Upper lobe of left lung (tissue), 6 donors: ENCODE data around the gene RNF114. TPM values are rescaled to one million over a fixed set of nuclear protein-coding genes. Genes with fewer than 3 reads are reported as not detected.

Experiments
- ATAC-seq, 2 donors: fragments of 200-7000 bp; cut with Tn5 transposase; one replicate each; pipeline ENCODE4 v1.9.1; 2022; ENCODE audit warnings: mild to moderate bottlenecking in 2 of 2, moderate library complexity in 2 of 2; ENCODE audit not compliant: low FRiP score in 2 of 2
- DNase-seq, 2 donors: peaks; one replicate each; pipeline ENCODE4 v3.0.0-alpha.2; 2019 to 2020
- H3K27ac ChIP-seq, 4 donors: fragments of 200-600 bp; sonication (generic); one replicate each; pipeline ENCODE4 v1.5.1; 2016 to 2019
- H3K27me3 ChIP-seq, 4 donors: fragments of 200-600 bp; sonication (generic); one replicate each; pipeline ENCODE4 v1.5.1; 2017 to 2019
- H3K36me3 ChIP-seq, 4 donors: fragments of 200-600 bp; sonication (generic); one replicate each; pipeline ENCODE4 v1.5.1; 2016 to 2019
- H3K4me1 ChIP-seq, 4 donors: fragments of 200-600 bp; sonication (generic); one replicate each; pipeline ENCODE4 v1.5.1; 2018 to 2019
- H3K4me3 ChIP-seq, 4 donors: fragments of 200-600 bp; sonication (generic); one replicate each; pipeline ENCODE4 v1.5.1; 2017 to 2019; ENCODE audit warnings: mild to moderate bottlenecking in 2 of 4, moderate library complexity in 1 of 4
- H3K9me3 ChIP-seq, 4 donors: fragments of 200-600 bp; sonication (generic); one replicate each; pipeline ENCODE4 v1.5.1; 2018 to 2019
- EP300 ChIP-seq, 4 donors: sonication (generic); formaldehyde crosslinking; IDR thresholded peaks; one replicate each; pipeline ENCODE4 v1.5.1; 2017; ENCODE audit warnings: antibody characterized with exemption in 4 of 4, control low read depth in 2 of 4
- POLR2A ChIP-seq, 4 donors: fragments of 450-650 bp; IDR thresholded peaks; one replicate each; pipeline ENCODE4 v1.5.1; 2016 to 2017; ENCODE audit warnings: antibody characterized with exemption in 4 of 4, mild to moderate bottlenecking in 2 of 4
- POLR2AphosphoS5 ChIP-seq, 2 donors: sonication (generic); formaldehyde crosslinking; IDR thresholded peaks; one replicate each; pipeline ENCODE4 v1.5.1; 2017; ENCODE audit warnings: antibody characterized with exemption in 2 of 2
- WGBS, 2 donors: methylation state at CpG; one replicate each; pipeline ENCODE4 v1.1.5; 2017 to 2018; 5-methylcytosine and 5-hydroxymethylcytosine counted together
- total RNA-seq, 6 donors: library from RNA; depleted of rRNA in 4 of 6; stranded (reverse); fragments of >200 nt in 4 of 6; gene quantifications; one replicate each; pipeline versions ENCODE4 v1.1.0 to v1.2.1, GENCODE V29; 2016 to 2021
- TF ChIP-seq, protein P1 (sequence below), 6 experiments: fragments of 450-650 bp in 4 of 6; fragments of 200-600 bp in 2 of 6; sonication (generic) in 2 of 6; IDR thresholded peaks; one replicate each; pipeline ENCODE4 v1.5.1; 2016 to 2019; ENCODE audit warnings: antibody characterized with exemption in 6 of 6
- donor health status: DM: no; HTN: no; CAD: no; lungs with moderate emphysema.
- donor health status: DM: no; HTN: yes; CAD: no; lungs with severe emphysema.

RNF114 gene
- total RNA-seq, 6 donors from 2014 or later: 72.4 to 248 (median 173) TPM

DNA sequence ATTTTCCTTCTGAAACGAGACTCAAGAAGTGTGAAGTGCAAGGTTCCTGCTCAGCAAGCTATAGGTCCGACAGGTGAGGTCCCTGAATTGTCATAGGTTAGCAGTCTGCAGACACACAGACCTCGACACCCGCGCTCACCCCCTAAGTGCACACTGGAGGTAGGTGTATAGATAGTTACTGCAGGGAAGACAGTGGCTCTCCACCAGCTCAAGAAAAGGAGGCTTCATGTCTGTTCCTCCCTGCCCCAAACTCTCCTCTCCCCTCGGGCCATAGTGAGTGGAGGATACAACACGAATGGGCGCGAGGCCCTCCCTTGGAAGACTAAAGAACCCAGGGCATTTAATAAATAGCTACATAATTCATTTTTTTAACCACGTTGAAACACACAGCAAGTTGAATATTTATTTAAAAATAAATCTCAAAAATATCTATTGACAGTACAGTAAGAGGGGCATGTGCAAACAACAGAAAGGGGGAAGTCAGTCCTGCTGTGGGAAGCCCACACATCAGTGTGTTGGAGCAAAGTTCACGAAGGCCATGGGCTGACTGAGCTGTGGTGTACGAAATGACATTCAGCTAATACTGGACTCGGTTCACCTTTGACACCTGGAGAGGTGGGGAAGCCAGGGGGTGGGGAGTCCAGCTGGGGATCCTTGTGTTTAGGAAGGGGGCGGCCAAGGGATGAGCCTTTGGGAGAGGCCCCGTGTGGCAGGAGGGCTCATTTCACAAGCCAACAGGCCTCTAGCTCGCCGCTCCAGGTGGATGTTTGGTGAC is 31.6 kb upstream of the RNF114 start:
- no peaks in the 10 kb centered on the region for H3K9me3 ChIP-seq
- WGBS, 2 donors: 90 to 93% methylated on average over 17 of the region's 17 CpGs
- TF ChIP-seq EP300 (IDR thresholded peaks at IDR 0.05): no peak
- TF ChIP-seq POLR2AphosphoS5 (IDR thresholded peaks at IDR 0.05): no peak
- H3K27me3 ChIP-seq: no peaks in the 10 kb centered on the region
- H3K27ac ChIP-seq: no peak overlapping the region
- H3K4me1 ChIP-seq: peaks cover 0 to 10% (median 8%) of the 10 kb centered on the region in 4 donors
- H3K4me3 ChIP-seq: no peak overlapping the region
- no peak for DNase-seq
- no peak for ATAC-seq
- peaks cover 15 to 68% (median 49%) of the 10 kb centered on the region in 4 donors for H3K36me3 ChIP-seq

DNA sequence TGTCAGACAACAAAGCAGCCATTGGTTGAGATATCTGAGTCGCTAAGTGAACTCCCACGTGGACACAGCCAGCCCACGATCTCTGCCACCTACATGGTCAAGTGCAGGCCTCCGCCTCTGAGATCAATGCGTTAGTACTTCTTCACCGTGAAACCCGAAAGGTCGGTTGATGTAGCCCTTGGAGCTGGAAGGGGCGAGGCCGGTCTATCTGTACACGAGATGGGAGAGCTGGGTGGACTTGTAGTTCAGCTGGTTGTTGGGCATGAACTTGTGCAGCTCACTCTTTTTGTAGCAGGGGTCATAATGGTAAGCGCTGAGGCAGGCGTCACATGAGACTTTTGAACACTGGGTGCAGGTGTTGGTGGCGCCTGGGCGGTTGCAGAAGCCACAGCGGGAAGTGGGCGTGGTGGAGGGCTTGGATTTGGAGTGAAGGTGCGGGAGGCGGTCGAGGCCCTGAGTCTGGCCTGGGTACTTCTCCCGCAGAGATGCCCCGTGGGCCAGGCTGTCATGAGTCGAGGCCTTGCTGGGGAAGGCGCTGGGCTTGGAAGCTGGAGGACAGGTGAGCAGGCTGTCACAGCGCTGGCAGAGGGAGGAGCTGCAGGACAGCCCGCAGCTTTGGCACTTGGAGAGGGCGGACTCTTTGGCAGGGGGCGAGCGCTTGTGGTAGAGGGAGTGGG is 30.6 kb upstream of the RNF114 start:
- no peak for ATAC-seq
- Histone ChIP-seq H3K4me1 (peaks cover 2 to 13% (median 12%) of the 10 kb centered on the region in 4 donors), H3K27ac (no peak overlapping the region), H3K4me3 (no peak overlapping the region), H3K27me3 (no peaks in the 10 kb centered on the region), H3K9me3 (no peaks in the 10 kb centered on the region), H3K36me3 (peaks cover 15 to 75% (median 51%) of the 10 kb centered on the region in 4 donors)
- TF ChIP-seq EP300 (IDR thresholded peaks at IDR 0.05) (no peak), POLR2AphosphoS5 (IDR thresholded peaks at IDR 0.05) (no peak), POLR2A (IDR thresholded peaks at IDR 0.05) (no peak)
- peak in 1 of 2 donors; percentile 58 for DNase-seq
- WGBS, 2 donors: 90 to 94% methylated on average over 27 to 28 of the region's 29 CpGs

DNA sequence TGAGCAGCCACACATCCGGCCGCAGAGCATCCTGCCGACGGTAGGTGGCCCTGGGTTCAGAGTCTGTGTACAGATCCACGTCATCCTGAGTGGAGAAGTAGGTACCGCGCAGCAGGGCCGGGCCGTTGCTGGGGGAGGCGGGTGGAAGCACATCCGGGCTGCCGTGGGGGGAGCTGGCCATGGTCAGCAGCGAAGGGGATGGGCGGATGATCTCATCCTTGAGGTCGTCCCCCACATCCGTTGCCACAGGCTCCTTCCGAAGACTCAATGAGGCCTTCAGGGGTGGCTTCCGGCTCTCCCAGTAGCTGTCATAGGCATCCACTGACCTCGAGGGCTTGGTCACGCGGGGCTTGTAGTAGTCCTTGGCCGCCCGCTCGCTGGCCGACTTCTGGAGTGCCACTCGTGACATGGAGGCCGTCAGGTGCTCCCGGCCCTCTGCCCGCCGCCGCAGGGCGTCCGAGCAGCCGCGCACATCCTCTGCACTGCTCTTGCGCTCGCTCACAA is 30.0 kb upstream of the RNF114 start:
- peaks cover 15 to 75% (median 51%) of the 10 kb centered on the region in 4 donors for H3K36me3 ChIP-seq
- ATAC-seq (no peak), DNase-seq (peak in 1 of 2 donors; percentile 85)
- TF ChIP-seq, protein P1, sequence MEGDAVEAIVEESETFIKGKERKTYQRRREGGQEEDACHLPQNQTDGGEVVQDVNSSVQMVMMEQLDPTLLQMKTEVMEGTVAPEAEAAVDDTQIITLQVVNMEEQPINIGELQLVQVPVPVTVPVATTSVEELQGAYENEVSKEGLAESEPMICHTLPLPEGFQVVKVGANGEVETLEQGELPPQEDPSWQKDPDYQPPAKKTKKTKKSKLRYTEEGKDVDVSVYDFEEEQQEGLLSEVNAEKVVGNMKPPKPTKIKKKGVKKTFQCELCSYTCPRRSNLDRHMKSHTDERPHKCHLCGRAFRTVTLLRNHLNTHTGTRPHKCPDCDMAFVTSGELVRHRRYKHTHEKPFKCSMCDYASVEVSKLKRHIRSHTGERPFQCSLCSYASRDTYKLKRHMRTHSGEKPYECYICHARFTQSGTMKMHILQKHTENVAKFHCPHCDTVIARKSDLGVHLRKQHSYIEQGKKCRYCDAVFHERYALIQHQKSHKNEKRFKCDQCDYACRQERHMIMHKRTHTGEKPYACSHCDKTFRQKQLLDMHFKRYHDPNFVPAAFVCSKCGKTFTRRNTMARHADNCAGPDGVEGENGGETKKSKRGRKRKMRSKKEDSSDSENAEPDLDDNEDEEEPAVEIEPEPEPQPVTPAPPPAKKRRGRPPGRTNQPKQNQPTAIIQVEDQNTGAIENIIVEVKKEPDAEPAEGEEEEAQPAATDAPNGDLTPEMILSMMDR (IDR thresholded peaks at IDR 0.05): no peak
- TF ChIP-seq POLR2A (IDR thresholded peaks at IDR 0.05): no peak
- TF ChIP-seq POLR2AphosphoS5 (IDR thresholded peaks at IDR 0.05): no peak
- no peak for TF ChIP-seq EP300 (IDR thresholded peaks at IDR 0.05)
- H3K4me1 ChIP-seq: peaks cover 2 to 13% (median 12%) of the 10 kb centered on the region in 4 donors
- H3K27me3 ChIP-seq: no peaks in the 10 kb centered on the region
- 96 to 97% methylated on average over 32 to 34 of the region's 37 CpGs for WGBS, 2 donors
- H3K9me3 ChIP-seq: no peaks in the 10 kb centered on the region
- no peak overlapping the region for H3K4me3 ChIP-seq
- no peak overlapping the region for H3K27ac ChIP-seq

DNA sequence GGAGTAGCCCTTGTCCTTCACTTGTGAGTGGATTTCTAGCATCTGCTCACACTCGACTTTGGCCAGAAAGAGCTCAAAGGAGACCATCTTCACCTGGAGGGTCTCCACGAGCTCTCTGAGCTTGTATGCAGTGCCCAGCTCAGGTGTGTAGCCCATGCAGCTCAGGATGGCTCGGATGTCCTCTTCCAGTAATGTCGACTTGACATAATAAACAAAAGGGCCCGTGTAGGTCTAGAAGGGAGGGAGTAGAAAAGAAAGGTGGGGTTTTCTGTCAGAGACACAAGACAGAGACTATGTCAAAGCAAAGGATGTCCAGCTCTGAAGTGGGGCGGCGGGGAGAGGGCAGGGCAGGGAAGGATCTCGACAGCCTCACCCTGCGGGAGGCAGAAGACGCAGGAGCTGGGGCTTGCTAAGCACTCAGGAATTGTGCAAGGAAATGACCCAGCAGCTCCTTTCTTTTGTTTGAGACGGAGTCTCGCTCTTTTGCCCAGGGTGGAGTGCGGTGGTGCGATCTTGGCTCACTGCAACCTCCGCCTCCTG is 29.5 kb upstream of the RNF114 start:
- DNase-seq (no peak), ATAC-seq (no peak)
- H3K27ac ChIP-seq: no peak overlapping the region
- WGBS, 2 donors: 85 to 92% methylated on average over 15 of the region's 15 CpGs
- H3K36me3 ChIP-seq: peaks cover 15 to 75% (median 51%) of the 10 kb centered on the region in 4 donors
- no peaks in the 10 kb centered on the region for H3K27me3 ChIP-seq
- no peak overlapping the region for H3K4me3 ChIP-seq
- H3K9me3 ChIP-seq: no peaks in the 10 kb centered on the region
- no peak for TF ChIP-seq POLR2A (IDR thresholded peaks at IDR 0.05)
- TF ChIP-seq, protein P1 (IDR thresholded peaks at IDR 0.05): no peak
- TF ChIP-seq EP300 (IDR thresholded peaks at IDR 0.05): no peak
- no peak for TF ChIP-seq POLR2AphosphoS5 (IDR thresholded peaks at IDR 0.05)
- H3K4me1 ChIP-seq: peaks cover 2 to 14% (median 13%) of the 10 kb centered on the region in 4 donors

DNA sequence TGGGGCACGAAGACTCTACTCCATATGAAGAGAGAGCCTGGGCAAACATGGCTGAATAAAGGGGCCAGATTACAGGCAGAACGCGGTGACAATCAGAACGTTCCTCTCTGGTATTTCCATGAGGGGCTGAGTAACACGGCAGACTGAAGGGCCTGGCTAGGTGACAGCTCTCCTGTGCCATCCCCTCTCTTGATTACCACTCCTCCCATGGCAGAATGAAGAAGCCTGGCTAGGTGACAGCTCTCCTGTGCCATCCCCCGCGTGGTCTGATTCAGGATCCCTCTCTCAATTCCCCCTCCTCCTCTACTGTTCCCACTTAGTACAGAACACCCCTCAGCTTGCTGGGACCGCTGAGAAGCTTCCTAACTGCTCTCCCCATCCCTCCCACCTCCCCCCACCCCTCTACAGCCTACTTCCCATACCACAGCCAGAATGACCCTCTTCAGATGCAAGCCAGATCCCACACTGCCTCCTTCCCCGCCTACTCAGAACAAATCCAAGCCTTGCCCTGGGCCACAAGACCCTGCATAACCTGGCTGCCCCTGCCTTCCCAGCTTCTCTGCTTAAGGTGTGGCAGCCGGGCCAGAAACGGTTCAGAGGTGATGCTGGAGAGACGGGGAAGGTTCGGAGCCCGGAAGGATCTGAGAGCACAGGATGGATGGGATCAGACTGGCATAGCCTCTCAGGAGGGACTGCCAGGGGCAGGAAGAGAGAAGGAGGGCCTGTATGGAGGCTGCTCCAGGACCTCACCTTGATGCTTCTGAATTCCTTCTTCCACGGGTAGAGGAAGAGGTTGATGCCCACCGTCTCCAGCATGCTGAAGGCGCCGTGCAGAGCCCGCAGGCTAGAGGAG is 28.6 kb upstream of the RNF114 start:
- TF ChIP-seq EP300 (IDR thresholded peaks at IDR 0.05) (no peak), POLR2A (IDR thresholded peaks at IDR 0.05) (no peak)
- Histone ChIP-seq H3K27ac (no peak overlapping the region), H3K9me3 (no peaks in the 10 kb centered on the region), H3K27me3 (no peaks in the 10 kb centered on the region), H3K4me3 (no peak overlapping the region), H3K36me3 (peaks cover 15 to 71% (median 51%) of the 10 kb centered on the region in 4 donors), H3K4me1 (peaks cover 9 to 24% (median 20%) of the 10 kb centered on the region in 4 donors)
- WGBS, 2 donors: 89 to 92% methylated on average over 16 to 18 of the region's 19 CpGs
- no peak for DNase-seq
- no peak for ATAC-seq
